NCI-H524 (cell line): ENCODE results near the gene GKN1.

Experiments used
- DNase-seq, 2 experiments: peaks; one replicate each; lab custom pipeline; 2025; lab: John Stamatoyannopoulos, UW

The GKN1 gene

DNA sequence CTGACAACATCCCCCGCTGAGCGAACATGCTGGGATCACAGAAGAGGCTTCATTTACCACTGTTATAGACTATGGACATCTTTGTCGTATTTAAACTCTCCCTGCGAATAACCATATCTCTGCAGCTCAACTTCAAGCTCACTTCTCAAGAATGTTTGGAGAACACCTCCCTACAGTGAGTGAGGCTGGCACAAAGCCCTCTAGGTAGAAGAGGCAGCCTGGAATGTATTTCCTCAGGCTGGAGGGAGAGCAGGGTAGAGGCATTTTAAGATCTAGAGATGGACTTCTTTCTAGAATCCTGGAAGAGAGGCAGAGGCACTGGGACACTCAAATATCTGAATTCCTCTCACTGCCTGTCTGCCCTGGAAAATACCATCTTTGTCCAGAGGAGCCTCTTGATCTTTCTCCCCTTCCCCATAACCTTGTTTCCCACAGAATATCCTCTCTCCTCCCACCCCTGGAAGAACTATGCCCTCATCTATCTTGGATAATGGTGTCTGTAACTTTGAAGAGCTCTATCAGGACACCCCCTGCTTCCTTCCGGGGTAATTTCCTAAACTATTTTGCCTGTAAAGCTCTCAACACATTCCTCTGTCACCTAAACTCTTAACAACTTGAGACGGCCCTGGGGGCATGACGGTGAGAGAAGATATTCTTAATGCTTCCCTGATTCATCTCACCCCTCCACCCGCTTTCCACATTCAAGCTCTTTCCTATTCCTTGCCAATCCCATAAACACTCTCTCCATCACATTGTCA, 36.2 kb downstream of the GKN1 start:
- no peak for DNase-seq

DNA sequence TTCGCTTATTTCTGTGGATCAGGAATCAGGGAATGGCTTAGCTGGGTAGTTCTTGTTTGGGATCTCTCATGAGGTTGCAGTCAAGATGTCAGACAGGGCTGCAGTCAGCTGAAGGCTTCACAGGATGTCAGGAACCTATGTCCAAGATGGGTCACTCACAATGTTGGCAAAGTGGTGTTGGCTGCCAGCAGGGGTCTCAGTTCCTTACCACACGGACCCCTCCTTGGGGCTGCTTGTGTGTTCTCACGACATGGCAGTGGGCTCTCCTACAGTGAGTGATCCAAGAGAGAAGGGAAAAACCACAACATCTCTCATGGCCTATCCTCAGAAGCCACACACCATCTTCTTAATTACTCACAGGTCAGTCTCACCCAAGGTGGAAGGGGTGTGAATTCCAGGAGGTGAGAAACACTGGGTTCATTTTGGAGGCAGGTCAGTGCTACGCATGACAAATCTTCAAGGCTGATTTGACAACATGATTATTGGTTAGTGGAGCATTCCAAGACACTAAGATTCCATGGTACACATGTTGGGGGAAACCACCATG, 37.2 kb downstream of the GKN1 start:
- DNase-seq = peak in 1 of 2 experiments; percentile 21

DNA sequence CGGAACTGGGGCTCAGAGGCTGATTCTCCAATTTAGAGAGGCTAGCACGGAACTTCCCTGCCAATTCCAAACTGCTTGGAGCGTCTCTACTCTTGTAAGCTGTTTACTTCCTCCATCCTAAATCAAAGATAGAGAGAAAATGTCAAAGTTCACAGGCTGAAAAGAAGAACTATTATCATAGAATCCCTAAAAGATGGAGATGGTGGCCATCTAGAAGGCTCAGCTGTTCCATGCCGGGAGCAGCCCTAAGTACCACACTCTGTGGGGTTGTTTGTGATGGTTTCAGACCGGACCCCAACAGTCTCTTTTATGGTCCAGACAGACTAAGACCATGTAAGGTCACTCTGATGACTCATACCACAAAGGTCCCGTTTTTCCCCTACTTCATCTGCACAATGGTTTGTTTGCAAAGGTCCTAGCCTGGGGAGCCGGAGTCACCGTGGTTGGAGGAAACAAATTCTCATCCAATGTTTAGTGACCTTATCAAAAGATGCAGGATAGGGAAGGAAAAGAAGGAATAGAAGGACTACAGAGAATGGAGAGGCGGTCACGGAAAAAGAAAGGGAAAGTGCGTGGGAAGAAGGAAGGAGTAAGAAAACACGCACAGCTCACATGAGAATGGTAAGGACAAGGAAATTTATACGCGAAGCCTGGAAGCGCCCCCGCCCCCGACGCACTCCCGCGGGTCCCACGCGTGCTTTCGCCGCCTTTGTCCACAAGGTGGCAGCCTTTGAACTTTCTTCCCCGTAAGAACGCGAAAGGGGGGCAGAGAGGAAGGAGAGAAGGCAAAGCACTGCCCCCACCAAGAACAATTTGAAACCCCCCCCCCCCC, 38.1 kb downstream of the GKN1 start:
- peak in 1 of 2 experiments; percentile 81 for DNase-seq

DNA sequence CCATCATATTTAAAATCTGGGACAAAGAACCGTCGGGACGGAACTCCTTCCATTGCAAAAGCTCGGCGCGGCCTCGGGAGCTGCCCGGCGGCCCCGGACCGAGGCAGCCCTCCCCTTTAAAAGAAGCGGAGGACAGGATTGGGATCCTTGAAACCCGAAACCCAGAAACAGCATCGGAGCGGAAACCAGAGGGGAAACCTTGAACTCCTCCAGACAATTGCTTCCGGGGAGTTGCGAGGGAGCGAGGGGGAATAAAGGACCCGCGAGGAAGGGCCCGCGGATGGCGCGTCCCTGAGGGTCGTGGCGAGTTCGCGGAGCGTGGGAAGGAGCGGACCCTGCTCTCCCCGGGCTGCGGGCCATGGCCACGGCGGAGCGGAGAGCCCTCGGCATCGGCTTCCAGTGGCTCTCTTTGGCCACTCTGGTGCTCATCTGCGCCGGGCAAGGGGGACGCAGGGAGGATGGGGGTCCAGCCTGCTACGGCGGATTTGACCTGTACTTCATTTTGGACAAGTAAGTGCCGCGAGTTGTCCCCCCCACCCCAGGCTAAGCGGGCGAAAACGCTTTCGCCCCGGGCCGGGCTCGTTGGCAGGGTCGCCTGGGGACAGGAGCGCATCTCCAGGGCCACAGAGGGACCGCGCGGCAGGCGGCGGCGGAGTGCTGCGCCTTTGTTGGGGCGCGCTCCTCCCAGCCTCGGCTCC, 38.9 kb downstream of the GKN1 start, which contains the start of gene ANTXR1:
ANTXR1 (plus strand) TSS at position 38 of the 698 bp plus-strand sequence; CDS start at position 359, 321 bp downstream.
- DNase-seq = peak; percentile 79 to 83

DNA sequence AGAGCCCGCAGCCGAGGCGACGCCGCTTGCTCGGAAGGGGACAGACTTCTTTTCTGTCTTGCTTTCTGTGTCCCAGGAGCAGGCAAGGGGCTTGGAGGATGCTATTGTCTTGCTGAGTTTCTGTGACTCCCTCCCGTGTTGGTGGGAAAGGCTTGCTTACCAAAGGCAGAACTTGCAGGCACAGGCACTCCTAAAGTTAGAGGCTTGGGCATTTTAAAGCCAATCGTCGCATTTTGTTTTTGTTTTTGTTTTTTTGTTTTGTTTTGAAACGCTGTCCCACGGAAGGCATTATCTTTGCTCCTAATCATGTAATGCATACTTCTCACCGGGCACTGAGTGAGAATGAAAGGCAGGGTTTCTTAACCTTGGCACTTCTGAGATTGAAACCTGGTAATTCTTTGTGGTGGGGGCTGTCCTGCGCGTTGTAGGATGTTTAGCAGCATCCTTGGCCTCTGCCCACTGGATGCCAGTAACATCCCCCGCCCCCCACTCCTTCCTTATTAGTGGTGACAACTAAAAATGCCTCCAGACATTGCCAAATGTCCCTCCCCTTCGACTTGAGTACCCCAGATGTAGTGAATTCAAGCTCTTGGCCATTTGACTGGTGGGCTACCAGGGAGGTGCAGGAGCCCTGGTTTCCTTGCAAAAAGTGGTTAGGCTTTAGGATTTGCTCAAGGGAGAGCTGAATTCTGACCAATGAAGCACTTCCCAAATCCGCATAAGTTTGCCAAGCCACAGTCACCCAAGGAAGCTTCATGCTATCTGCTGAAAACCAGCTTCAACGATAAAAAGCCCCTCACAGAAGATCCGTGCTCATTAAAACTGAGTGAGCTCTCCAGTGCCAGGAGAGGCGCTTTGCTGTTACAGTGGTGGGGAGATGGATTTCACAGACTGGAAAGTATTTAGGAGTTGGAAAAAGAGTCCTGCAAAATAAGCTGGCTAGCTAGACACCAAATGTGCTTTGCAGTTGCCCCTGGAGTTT, 39.7 kb downstream of the GKN1 start:
- peak; percentile 27 to 43 for DNase-seq

DNA sequence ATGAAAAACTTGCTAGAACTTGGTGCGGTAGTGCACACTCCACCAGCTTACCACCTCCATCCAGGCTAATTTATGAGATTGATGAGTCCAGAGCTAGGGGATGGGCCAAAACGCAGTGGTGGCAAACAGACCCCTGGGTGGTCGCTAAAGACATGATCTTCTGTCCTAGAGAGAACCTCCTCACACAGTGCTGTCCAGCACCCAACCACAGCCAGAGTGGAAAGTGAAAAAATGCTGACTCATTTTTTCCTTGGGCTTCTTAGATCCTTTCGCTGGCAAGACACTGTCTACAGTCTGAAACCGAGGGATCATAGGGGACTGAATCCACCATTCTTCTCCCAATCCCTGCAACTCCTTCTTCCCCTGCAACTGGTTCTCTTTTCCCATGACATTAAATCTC, 42.6 kb downstream of the GKN1 start:
- DNase-seq = no peak

DNA sequence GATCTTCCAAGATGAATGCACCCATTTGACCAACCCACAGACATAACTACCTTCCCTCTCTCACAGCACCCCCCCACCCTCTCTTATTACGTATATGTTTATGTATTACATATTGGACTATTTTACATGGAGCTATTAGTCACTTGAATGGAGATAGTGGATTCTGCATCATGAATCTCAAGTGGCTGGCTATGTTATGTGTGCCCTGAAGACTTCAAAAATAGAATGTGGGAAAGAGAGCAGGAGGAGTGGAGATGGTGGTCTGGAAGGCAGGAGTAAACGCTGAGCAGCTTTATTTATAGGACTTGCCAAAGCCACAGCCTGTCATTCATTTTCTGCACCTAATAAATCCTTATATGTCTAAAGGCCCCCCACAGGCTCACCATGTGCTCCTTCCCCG, 43.4 kb downstream of the GKN1 start:
- DNase-seq = no peak

DNA sequence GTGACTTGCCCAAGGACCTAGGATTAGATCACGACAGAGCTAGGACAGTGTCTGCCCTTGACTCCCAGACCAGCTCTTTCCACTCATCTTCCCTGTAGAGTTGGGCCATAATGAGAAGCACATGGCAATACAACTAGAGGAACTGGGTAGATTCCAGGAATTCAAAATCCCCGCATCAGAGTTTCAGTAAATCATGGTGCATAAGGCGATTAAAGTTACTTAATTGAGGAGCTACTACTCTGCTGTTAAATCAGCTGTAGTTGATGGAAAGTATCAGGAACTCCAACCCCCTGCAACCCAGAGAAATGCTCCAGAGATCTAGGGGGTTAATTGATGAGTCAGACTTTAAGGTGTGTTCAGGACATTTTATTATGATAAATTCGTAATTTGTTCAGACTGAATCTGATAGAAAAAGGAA, 44.3 kb downstream of the GKN1 start:
- no peak for DNase-seq

DNA sequence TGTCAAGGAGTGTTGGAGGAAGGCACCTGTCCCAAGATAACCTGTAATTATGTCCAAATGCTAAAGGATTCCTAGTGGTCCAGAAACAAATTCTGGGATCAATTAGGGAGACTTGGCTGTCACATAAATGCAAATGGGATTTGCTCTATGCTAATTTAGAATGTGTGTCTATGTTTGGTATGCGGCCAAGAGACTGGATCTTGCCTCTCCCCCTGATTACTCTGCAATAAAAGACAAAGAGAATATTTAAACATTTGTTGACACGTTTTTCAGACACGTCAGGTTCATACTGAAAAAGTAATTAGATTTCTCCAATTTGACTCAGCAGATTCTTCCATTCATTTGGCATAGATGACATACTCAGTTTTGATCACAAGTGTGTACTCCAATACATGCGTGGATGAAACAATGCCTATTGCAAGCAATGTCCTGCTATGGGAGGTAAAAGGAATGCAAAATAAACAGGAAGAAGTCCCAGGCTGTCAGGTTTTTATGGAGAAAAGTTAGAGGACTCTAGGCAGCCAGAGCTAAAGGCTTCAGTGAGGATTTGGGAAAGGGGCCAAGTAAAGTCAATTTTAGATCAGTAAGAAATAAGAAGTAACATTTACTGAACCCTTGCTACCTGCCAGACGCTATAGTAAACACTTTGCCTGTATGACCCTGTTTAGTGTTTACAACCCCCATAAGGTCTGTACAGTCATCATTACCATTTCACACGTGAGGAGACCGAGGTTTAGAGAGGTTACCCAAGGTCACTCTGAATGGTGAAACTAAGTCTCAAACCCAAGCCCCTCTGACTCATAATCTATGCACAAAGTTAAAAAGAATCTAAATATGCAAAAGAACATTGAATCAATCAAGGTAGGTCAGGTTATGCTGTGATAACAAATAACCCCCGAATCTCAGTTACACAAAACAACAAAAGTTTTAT, 46.3 kb downstream of the GKN1 start:
- no peak for DNase-seq

DNA sequence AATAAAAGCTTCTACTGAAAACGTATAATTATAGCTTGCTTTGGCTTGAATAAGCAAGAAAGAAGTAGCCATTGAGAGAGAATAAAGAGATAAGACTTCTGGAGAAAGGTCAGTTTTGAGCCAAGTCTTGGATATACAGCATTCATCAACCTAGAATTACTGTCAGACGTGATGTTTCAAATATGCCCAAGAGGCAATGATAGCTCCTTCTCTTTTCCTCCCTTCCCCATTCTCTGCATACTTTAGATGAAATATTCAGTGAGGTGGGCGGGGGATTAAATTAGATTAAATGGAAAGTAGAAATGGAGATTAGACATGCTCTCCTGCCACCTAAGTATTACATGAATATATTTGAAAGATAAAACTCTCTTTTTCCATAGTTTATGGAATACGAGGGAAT, 47.3 kb downstream of the GKN1 start:
- DNase-seq = no peak

DNA sequence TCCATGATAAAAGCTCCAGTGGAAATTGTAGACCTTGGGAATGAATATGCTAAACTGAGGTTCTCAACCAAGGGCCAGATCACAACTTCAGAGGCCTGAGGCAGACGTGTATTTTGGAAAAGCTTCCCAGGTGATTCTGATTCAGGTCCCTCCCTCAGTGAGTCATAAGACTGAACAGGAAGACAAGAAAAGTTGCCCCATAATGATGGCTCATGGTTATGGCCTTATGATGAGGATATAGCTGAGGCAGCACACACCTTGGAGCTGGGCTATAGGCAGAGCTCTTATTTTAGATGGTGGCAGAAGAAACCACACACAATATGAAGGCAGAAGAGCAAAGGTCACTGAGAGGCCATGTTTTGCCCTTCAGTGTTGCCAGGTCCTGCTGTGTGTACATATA, 48.1 kb downstream of the GKN1 start:
- no peak for DNase-seq

DNA sequence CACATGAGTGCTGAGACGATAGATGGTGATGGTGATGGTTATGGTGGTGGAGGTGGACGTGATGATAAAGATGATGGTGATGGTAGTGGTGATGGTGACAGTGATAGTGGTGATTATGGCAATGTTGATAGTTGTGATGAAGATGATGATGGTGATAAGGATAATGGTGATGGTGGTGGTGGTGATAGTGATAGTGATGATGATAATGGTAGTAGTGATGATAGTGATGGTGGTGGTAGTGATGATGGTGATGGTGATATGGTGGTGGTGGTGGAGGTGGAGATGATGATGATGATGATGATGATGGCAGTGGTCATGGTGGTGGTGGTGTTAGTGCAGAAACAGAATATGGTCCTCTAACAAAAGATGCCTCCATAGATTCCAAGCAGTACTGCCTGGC, 48.8 kb downstream of the GKN1 start:
- no peak for DNase-seq

DNA sequence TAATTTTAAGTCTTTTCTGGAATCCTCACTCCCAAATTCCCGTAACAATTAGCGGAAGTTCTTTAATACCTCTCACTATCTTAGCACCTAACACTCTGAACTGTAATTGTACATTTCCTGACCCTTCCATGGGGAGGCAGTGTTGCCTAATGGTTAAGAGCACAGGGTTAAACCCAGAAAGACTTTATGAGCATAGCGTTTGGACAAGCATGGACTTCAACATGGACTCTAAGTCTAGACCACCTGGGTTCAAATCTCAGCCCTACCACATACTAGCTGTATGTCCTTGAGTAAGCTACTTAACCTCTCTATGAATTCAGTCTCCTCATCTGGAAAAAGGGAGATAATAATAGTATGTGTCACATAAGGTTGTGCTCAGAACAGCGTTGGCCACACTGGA, 51.6 kb downstream of the GKN1 start:
- peak; percentile 0 to 20 for DNase-seq

DNA sequence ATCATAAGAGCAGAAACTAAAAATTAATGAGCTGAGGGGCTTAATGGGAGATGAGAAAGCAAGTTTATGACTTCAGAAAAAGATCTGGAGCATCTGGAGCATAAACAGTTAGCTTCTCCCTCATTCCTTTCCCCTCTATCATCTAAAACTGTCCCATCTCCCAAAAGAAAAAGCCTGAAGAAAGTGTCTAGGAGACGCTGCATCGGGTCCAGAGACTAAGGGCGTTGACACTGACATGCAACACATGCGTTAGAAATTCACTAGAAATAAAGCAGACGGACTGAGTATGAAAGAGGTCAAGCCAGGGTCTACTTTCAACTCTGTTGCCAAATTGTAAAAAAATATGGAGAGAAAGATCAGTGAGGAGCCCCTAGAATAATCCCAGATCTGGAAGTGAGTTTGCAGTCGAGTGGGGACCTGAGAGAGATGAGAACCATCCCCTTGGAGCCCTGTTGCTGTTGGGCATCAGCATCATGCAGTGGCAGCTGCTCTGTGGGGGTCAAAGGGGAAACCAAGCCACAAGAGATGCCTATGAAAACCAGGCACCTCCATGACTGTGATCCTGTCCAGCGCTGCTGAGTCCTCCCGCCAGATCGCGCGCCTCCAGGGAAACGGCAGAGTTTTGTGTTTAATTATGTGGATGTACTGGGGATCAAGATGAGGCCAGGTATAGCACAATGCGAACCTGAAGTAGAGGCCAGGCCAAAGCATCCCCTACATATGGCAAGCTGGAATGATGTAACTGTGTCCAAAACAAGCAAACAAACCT, 52.4 kb downstream of the GKN1 start:
- no peak for DNase-seq
